GM12801 (cell line): Measurements from ENCODE around the gene DYNC1I1.

ENCODE experiments used
- CTCF ChIP-seq: IDR thresholded peaks from one replicate; pipeline ENCODE4 v1.5.1; 2011; ENCODE audit warnings: control low read depth; ENCODE audit not compliant: insufficient read length; ENCODE audit errors: extremely low read depth

Gene DYNC1I1

GRCh38 chr7:95963446-95963990 is 191.2 kb downstream of the DYNC1I1 start:
- TF ChIP-seq CTCF = no peak

DNA sequence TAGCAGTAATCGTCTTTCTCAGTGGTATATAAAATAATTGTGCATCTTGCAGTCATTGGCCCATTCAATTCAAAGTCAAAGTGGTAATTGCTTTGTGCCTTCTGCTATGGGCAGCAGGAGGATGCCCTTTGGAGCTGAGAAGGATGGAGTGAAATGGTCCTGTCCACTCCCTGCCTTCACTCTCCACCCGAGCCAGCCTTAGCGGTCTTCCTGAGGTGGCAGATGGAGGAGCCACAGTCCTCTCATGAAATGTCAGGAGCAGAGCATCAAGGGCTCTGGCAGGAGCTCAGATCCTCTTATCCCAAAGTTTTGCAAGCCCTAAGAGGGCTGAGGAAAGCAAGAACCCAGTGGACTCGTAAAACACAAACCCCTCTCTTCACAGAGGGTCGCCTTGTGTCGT is 199.4 kb downstream of the DYNC1I1 start:
- no peak for TF ChIP-seq CTCF

DNA sequence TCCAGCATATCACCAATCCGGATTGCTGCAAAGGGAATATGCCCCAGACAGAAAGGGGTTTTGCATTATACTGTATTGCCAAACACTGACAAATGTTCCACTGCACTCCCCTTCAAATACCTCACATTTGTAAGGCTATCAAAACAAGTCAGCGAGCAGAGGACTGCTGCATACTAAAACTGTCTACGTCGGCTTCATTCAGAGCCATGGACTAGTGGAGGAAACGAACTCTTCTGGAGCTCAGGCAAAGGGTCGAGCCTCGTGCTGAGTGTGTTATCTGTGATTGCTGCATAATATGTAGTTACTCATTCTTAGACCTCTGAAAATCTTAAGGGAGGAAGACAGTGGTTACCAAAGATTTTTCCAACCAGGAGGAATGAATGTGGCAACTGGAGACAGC is 200.2 kb downstream of the DYNC1I1 start:
- TF ChIP-seq CTCF = no peak

DNA sequence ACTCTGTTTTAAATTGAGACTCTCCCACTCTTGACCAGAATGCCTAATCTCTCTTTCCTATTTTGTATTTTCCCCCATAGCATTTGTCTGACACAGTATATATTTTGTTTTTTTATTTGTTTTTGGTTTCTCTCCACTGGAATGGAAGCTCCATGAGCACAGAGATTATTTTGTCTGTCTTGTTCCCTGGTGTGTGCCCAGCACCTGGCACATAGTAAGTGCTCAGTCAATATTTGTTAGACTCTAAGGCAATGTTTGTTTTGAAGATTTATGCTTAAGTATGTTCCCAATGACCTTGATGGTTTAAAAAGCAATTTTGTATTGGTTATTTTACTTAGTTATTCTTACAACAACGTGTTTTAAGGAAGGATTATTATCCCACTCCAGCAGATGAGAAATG is 201.8 kb downstream of the DYNC1I1 start:
- TF ChIP-seq CTCF = no peak

DNA sequence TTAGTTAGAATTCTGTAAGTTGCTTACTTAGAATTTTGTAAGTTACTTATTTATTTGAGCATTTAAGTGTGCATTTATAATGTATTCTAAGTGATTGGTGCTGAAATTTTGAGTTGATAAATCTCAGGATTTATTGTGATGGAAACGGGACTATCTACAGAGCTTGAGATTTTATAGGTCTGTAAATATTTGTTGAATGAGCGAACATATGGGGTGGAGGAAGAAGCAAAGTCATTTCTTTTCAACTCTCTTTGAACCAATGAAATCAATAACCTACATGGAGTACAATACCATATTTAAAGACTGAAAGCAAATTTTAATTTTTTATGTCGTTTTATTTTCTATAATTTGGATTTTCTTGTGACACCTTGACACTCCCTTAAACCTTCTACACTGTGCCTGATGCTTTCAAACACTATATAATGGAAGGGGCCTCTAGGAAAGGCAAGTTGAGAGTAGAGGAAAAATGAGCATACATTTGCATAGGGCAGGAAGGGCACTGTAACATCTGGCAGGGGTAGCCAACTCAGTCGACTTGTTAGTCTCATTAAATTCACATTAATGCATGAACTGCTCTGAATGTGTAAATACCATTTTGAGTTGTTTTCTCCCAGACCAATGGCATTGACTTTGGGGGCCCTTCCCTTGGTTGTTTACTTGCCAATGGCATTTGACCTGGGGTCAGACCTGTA is 204.2 kb downstream of the DYNC1I1 start:
- TF ChIP-seq CTCF = no peak

DNA sequence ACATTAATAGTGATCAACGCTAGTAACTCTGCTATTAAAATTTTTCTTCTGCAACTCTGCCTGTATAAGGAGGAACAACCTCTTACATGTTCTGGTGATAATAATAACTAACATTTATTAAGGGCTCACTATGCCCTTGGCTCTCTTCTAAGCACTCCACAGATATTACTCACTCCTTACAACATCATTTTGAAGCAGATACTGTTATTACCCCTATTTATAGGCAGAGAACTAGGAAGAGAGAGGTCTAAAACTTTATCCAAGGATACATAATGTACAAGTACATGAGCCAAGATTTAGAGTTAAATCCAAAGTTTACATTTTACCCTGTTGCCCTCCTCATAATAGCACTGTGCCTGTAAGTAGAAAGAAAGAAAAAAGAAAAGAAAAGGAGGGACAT is 205.6 kb downstream of the DYNC1I1 start:
- no peak for TF ChIP-seq CTCF

- no peak for TF ChIP-seq CTCF
These were observed 207.8 kb downstream of the DYNC1I1 start for GRCh38 chr7:95980167-95980566.
